Naive thymus-derived CD4-positive, alpha-beta T cell (primary cell): Measurements from ENCODE around the gene ZNF385B. TPM values are rescaled to one million over a fixed set of nuclear protein-coding genes. Genes with fewer than 3 reads are reported as not detected.

ENCODE experiments used
- ATAC-seq: fragments of 150-1000 bp; cut with Tn5 transposase; 2 replicates; pipeline ENCODE4 v1.10.0; 2021; ENCODE audit warnings: mild to moderate bottlenecking, moderate library complexity
- CTCF ChIA-PET: fragments of 350-600 bp; sonication (Branson Sonifier 250); formaldehyde crosslinking; loops from one replicate; lab custom pipeline; 2021; ENCODE audit warnings: antibody characterized with exemption; lab: Charles Lee
- POLR2A ChIA-PET: fragments of 350-600 bp; sonication (Branson Sonifier 250); formaldehyde crosslinking; loops from one replicate; lab custom pipeline; 2021; ENCODE audit warnings: antibody characterized with exemption, inconsistent platforms; lab: Charles Lee
- DNase-seq, 9 donors: peaks; one replicate each; pipeline versions ENCODE4 v3.0.0 to v3.0.0-alpha.2; 2020 to 2022; ENCODE audit warnings: mixed read lengths in 1 of 9
- H3K27ac ChIP-seq: one replicate; pipeline ENCODE4 v1.7.0; 2013; ENCODE audit warnings: mild to moderate bottlenecking, low read depth, low read length, moderate library complexity
- H3K27me3 ChIP-seq, 2 donors: one replicate each; pipeline ENCODE4 v1.7.0; 2013; ENCODE audit warnings: low read length in 2 of 2, mild to moderate bottlenecking in 2 of 2, moderate library complexity in 2 of 2; ENCODE audit not compliant: control insufficient read depth in 2 of 2, insufficient read depth in 2 of 2
- H3K36me3 ChIP-seq, 3 experiments: 1 replicate in 2 of 3; 2 replicates in 1 of 3; pipeline ENCODE4 v1.7.0; 2013; ENCODE audit warnings: low read length in 3 of 3, mild to moderate bottlenecking in 3 of 3, moderate library complexity in 1 of 3; ENCODE audit not compliant: insufficient read depth in 3 of 3, control insufficient read depth in 2 of 3
- H3K4me1 ChIP-seq, 2 donors: one replicate each; pipeline ENCODE4 v1.7.0; 2013; ENCODE audit warnings: low read length in 2 of 2, mild to moderate bottlenecking in 2 of 2, moderate library complexity in 1 of 2; ENCODE audit not compliant: control insufficient read depth in 2 of 2, insufficient read depth in 2 of 2
- H3K4me3 ChIP-seq: 2 replicates; pipeline ENCODE4 v1.7.0; 2013; ENCODE audit warnings: mild to moderate bottlenecking, low read length
- H3K9me3 ChIP-seq, 3 experiments: 1 replicate in 2 of 3; 2 replicates in 1 of 3; pipeline ENCODE4 v1.7.0; 2013; ENCODE audit warnings: low read length in 3 of 3; ENCODE audit not compliant: control insufficient read depth in 2 of 3
- H3K27ac Mint-ChIP-seq, 9 donors: one replicate each; pipeline ENCODE4 v1.8.0; 2020 to 2022; ENCODE audit warnings: mixed read lengths in 9 of 9, mild to moderate bottlenecking in 8 of 9, moderate library complexity in 5 of 9, inconsistent platforms in 2 of 9
- H3K27me3 Mint-ChIP-seq, 5 donors: one replicate each; pipeline ENCODE4 v1.8.0; 2021 to 2022; ENCODE audit warnings: mixed read lengths in 5 of 5, mild to moderate bottlenecking in 1 of 5
- H3K36me3 Mint-ChIP-seq, 5 donors: one replicate each; pipeline ENCODE4 v1.8.0; 2020 to 2022; ENCODE audit warnings: mixed read lengths in 5 of 5, mild to moderate bottlenecking in 3 of 5, inconsistent platforms in 1 of 5
- H3K4me1 Mint-ChIP-seq, 7 donors: one replicate each; pipeline ENCODE4 v1.8.0; 2020 to 2022; ENCODE audit warnings: mixed read lengths in 7 of 7, mild to moderate bottlenecking in 3 of 7, inconsistent platforms in 1 of 7
- H3K4me3 Mint-ChIP-seq, 10 donors: one replicate each; pipeline ENCODE4 v1.8.0; 2020 to 2022; ENCODE audit warnings: mild to moderate bottlenecking in 10 of 10, mixed read lengths in 10 of 10, moderate library complexity in 6 of 10, inconsistent platforms in 2 of 10
- H3K9me3 Mint-ChIP-seq, 11 donors: one replicate each; pipeline ENCODE4 v1.8.0; 2020 to 2022; ENCODE audit warnings: mixed read lengths in 11 of 11, mild to moderate bottlenecking in 4 of 11, inconsistent platforms in 1 of 11, moderate library complexity in 1 of 11
- intact Hi-C, 2 donors: fragments of 100-400 bp; cut with micrococcal nuclease; formaldehyde crosslinking; loops; one replicate each; pipeline ENCODE4 v1.15.1; 2023
- polyA plus RNA-seq, 2 donors: library from polyadenylated mRNA; unstranded; fragments of 300-500 nt; fragmentation: Illumina TruSeq; gene quantifications; one replicate each; pipeline ENCODE4 v1.2.3, GENCODE V29; 2021
- total RNA-seq, 6 experiments: library from RNA in 5 of 6; stranded (reverse) in 5 of 6; gene quantifications; 1 replicate in 5 of 6; 2 replicates in 1 of 6; pipeline ENCODE4 v1.2.3 and lab custom pipeline; 2021 to 2026

Gene ZNF385B
- total and polyA plus RNA-seq, 7 experiments from 2014 or later: not detected

DNA sequence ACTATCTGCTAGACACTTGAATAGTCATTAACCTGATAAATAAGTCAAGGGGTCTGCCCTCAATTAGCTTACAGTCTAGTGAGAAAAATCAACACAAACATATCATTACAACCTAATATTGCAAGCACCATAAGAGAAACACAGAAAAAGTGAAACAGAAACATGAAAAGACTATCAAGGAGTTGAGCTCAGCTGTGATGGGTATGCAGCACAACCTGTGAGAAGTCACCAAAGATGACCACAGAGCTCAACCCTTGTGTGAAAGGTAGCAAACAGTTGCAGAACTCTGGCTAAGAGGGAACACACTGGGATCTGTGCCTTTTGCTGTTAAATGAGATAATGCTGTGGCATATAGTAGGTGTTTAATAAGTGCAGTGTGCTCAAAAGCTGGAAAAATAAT, 11.7 kb downstream of the ZNF385B start:
- Histone ChIP-seq H3K27ac (no peak overlapping the region), H3K4me3 (no peak overlapping the region), H3K4me1 (no peaks in the 10 kb centered on the region), H3K36me3 (no peaks in the 10 kb centered on the region), H3K9me3 (no peaks in the 10 kb centered on the region), H3K27me3 (no peaks in the 10 kb centered on the region)
- Mint-ChIP-seq H3K4me1 (no peaks in the 10 kb centered on the region), H3K9me3 (peaks cover 0 to 2% (median 0%) of the 10 kb centered on the region in 11 donors), H3K27ac (peak overlapping the region in 1 of 9 donors; percentile 16), H3K4me3 (no peak overlapping the region), H3K27me3 (peaks cover 7 to 29% (median 20%) of the 10 kb centered on the region in 5 donors), H3K36me3 (no peaks in the 10 kb centered on the region)
- no peak for ATAC-seq
- CTCF ChIA-PET: no interaction called here
- no peak for DNase-seq
- POLR2A ChIA-PET: no interaction called here
- intact Hi-C loops: no loop called here

DNA sequence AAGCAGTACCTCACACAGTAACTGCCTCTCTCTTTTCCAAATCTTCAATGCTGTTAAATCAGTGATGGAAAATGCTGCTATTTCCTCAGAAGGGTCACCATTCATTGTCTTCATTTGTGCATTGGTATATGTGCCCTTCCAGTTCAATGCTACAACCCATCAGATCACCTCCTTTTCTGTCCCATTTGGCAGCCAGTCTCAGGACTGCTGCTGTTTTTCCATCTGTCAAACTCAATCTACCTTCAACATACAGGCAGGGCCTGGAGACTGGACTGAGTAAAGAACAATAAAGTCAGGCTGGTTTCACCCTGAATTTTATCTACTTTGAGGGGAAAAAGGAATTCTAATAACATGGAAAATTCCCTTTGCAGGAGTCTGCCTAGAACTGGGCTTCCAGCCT, 17.9 kb downstream of the ZNF385B start:
- H3K27me3 Mint-ChIP-seq: peaks cover 8 to 21% (median 14%) of the 10 kb centered on the region in 5 donors
- no peak for ATAC-seq
- H3K36me3 Mint-ChIP-seq: no peaks in the 10 kb centered on the region
- H3K9me3 Mint-ChIP-seq: peaks cover 0 to 4% (median 0%) of the 10 kb centered on the region in 11 donors
- ChIA-PET POLR2A (no interaction called here), CTCF (no interaction called here)
- intact Hi-C loops: loop anchor here in 1 of 2 donors (5.0 kb wide), 1 partner anchor 1214 kb away; no protein-coding TSS in a partner anchor
- no peaks in the 10 kb centered on the region for H3K36me3 ChIP-seq
- H3K4me3 Mint-ChIP-seq: no peak overlapping the region
- H3K27ac ChIP-seq: no peak overlapping the region
- no peak overlapping the region for H3K27ac Mint-ChIP-seq
- H3K4me3 ChIP-seq: no peak overlapping the region
- no peaks in the 10 kb centered on the region for H3K4me1 ChIP-seq
- H3K9me3 ChIP-seq: no peaks in the 10 kb centered on the region
- no peaks in the 10 kb centered on the region for H3K27me3 ChIP-seq
- H3K4me1 Mint-ChIP-seq: peaks cover 0 to 2% (median 0%) of the 10 kb centered on the region in 7 donors
- no peak for DNase-seq

DNA sequence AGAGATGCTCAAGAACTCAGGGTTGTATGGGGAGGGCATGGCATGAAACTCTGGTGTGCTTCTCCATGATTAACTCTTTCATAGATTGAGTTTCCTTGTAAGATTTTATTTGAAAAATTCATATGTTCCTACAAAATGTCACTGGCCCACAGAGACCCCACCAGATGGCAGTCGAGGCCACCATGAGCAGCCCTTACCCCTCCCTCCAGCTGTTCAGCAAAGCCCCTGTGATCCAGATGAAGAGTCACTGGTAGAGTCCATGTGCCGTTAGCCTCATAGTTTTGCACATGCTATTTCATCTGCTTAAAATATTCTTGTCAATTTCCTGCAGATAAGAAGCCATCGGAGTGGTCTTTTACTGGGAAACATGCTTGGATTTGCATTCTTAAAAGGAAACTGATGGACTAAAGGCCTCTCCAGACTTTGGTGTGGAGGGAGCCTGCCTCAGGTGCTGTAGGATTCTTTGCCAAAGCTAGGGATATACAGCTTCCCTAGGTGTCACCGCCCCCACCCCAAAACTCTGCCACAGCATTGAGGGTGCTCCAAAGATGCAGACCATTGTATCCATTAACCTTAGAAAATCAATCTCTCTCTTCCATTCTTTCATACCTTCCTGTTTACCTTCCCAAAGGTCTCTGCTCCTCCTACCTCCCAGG, 18.8 kb downstream of the ZNF385B start:
- Histone ChIP-seq H3K9me3 (no peaks in the 10 kb centered on the region), H3K4me3 (no peak overlapping the region), H3K36me3 (no peaks in the 10 kb centered on the region), H3K27me3 (no peaks in the 10 kb centered on the region), H3K27ac (no peak overlapping the region), H3K4me1 (no peaks in the 10 kb centered on the region)
- CTCF ChIA-PET: no interaction called here
- Mint-ChIP-seq H3K27me3 (peaks cover 8 to 17% (median 10%) of the 10 kb centered on the region in 5 donors), H3K36me3 (no peaks in the 10 kb centered on the region), H3K27ac (no peak overlapping the region), H3K4me1 (peaks cover 0 to 2% (median 0%) of the 10 kb centered on the region in 7 donors), H3K9me3 (peaks cover 0 to 4% (median 0%) of the 10 kb centered on the region in 11 donors), H3K4me3 (no peak overlapping the region)
- intact Hi-C loops: loop anchor here in 1 of 2 donors (5.0 kb wide), 1 partner anchor 1215 kb away; no protein-coding TSS in a partner anchor
- ATAC-seq (no peak), DNase-seq (no peak)
- POLR2A ChIA-PET: no interaction called here

DNA sequence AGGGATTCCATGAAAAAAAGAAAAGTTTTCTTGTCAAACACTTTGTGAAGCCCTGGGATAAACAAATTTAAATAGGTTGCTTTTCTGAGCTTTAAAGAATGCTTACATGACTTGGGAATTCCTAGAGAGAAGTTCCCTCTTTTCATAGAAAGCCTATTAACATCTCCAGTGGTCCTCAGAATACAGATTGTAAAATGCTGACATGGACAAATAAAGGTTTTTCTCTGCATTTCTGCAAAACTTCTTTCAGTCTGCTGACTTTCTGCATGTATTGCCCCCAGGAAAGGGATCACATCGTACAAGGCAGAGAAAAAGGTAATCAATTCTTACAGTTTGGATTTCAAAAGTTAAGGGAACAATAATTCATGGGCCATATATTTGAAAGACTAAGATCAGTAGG, 20.6 kb downstream of the ZNF385B start:
- Mint-ChIP-seq H3K4me3 (no peak overlapping the region), H3K27ac (no peak overlapping the region), H3K36me3 (no peaks in the 10 kb centered on the region), H3K9me3 (peaks cover 0 to 4% (median 0%) of the 10 kb centered on the region in 11 donors), H3K4me1 (peaks cover 0 to 2% (median 0%) of the 10 kb centered on the region in 7 donors), H3K27me3 (peaks cover 5 to 11% (median 9%) of the 10 kb centered on the region in 5 donors)
- no peak overlapping the region for H3K4me3 ChIP-seq
- no peak overlapping the region for H3K27ac ChIP-seq
- no peaks in the 10 kb centered on the region for H3K4me1 ChIP-seq
- H3K36me3 ChIP-seq: no peaks in the 10 kb centered on the region
- no peaks in the 10 kb centered on the region for H3K27me3 ChIP-seq
- H3K9me3 ChIP-seq: no peaks in the 10 kb centered on the region
- ATAC-seq (no peak), DNase-seq (no peak)
- ChIA-PET CTCF (no interaction called here), POLR2A (no interaction called here)
- intact Hi-C loops: loop anchor here in 1 of 2 donors (5.0 kb wide), 1 partner anchor 1216 kb away; no protein-coding TSS in a partner anchor

DNA sequence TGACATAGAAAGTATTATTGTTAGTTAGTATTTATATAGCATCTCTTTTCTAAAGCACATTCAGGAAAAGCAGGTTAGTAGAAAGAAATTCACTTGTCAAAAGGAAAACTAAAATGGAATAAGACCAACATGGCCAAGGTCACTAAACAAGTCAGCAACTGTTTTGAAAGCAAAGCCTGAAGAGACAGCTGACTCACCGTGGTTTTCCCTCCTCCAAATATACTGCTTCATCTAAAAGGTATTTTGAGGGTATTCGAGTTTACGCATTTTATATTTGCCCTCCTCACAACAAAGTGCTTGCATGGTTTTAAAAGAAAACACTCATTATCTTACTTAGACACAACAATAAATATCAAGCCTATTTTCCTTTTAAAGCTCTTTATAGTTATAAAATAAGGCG, 24.0 kb downstream of the ZNF385B start:
- ChIA-PET POLR2A (no interaction called here), CTCF (no interaction called here)
- H3K4me1 Mint-ChIP-seq: peaks cover 0 to 2% (median 0%) of the 10 kb centered on the region in 7 donors
- Histone ChIP-seq H3K4me3 (no peak overlapping the region), H3K27me3 (no peaks in the 10 kb centered on the region), H3K27ac (no peak overlapping the region), H3K36me3 (no peaks in the 10 kb centered on the region), H3K9me3 (no peaks in the 10 kb centered on the region), H3K4me1 (no peaks in the 10 kb centered on the region)
- H3K36me3 Mint-ChIP-seq: no peaks in the 10 kb centered on the region
- no peak for ATAC-seq
- H3K27me3 Mint-ChIP-seq: peaks cover 0 to 11% (median 6%) of the 10 kb centered on the region in 5 donors
- DNase-seq: no peak
- intact Hi-C loops: no loop called here
- H3K4me3 Mint-ChIP-seq: no peak overlapping the region
- H3K9me3 Mint-ChIP-seq: peaks cover 0 to 2% (median 0%) of the 10 kb centered on the region in 11 donors
- no peak overlapping the region for H3K27ac Mint-ChIP-seq

DNA sequence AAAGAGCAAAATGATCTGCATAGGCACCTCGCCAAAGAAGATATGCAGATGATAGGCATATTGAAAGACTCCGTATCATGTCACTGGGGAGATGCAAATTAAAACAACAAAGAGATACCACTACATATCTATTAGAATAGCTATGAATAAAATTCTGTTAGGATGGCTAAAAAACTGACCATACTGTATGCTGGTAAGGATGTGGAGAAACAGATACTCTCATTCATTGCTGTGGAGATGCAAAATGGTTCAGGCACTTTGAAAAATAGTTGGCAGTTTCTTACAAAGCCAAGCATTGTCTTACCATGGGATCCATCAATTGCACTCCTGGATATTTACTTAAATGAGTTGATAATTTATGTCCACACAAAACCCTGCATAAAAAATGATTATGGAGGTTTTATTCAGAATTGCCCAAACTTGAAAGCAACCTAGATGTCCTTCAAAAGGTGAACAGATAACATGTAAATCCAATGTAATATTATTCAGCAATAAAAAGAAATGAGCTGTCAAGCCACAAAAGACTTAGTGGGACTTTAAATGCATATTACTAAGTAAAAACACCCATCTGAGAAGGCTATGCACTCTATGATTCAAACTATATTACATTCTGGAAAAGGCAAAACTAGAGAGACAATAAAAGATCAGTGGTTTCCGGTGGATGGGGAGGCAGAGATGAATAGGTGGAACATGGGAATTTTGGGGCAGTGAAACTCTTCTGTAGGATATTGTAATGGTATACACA, 31.2 kb downstream of the ZNF385B start:
- POLR2A ChIA-PET: no interaction called here
- Histone ChIP-seq H3K4me3 (no peak overlapping the region), H3K4me1 (no peaks in the 10 kb centered on the region), H3K27me3 (no peaks in the 10 kb centered on the region), H3K27ac (no peak overlapping the region), H3K9me3 (no peaks in the 10 kb centered on the region), H3K36me3 (no peaks in the 10 kb centered on the region)
- Mint-ChIP-seq H3K9me3 (peaks cover 0 to 7% (median 0%) of the 10 kb centered on the region in 11 donors), H3K36me3 (no peaks in the 10 kb centered on the region), H3K27ac (no peak overlapping the region), H3K4me1 (no peaks in the 10 kb centered on the region), H3K4me3 (no peak overlapping the region), H3K27me3 (peaks cover 0 to 20% (median 8%) of the 10 kb centered on the region in 5 donors)
- intact Hi-C loops: no loop called here
- CTCF ChIA-PET: no interaction called here
- DNase-seq (no peak), ATAC-seq (no peak)
